Naive thymus-derived CD4-positive, alpha-beta T cell (primary cell): ENCODE measurements around the gene ATP8A2. TPM values are rescaled to one million over a fixed set of nuclear protein-coding genes. Genes with fewer than 3 reads are reported as not detected.

Source experiments
- ATAC-seq: fragments of 150-1000 bp; cut with Tn5 transposase; 2 replicates; pipeline ENCODE4 v1.10.0; 2021; ENCODE audit warnings: mild to moderate bottlenecking, moderate library complexity
- CTCF ChIA-PET: fragments of 350-600 bp; sonication (Branson Sonifier 250); formaldehyde crosslinking; loops from one replicate; lab custom pipeline; 2021; ENCODE audit warnings: antibody characterized with exemption; lab: Charles Lee
- POLR2A ChIA-PET: fragments of 350-600 bp; sonication (Branson Sonifier 250); formaldehyde crosslinking; loops from one replicate; lab custom pipeline; 2021; ENCODE audit warnings: antibody characterized with exemption, inconsistent platforms; lab: Charles Lee
- DNase-seq, 9 donors: peaks; one replicate each; pipeline versions ENCODE4 v3.0.0 to v3.0.0-alpha.2; 2020 to 2022; ENCODE audit warnings: mixed read lengths in 1 of 9
- H3K27ac ChIP-seq: one replicate; pipeline ENCODE4 v1.7.0; 2013; ENCODE audit warnings: mild to moderate bottlenecking, low read depth, low read length, moderate library complexity
- H3K27me3 ChIP-seq, 2 donors: one replicate each; pipeline ENCODE4 v1.7.0; 2013; ENCODE audit warnings: low read length in 2 of 2, mild to moderate bottlenecking in 2 of 2, moderate library complexity in 2 of 2; ENCODE audit not compliant: control insufficient read depth in 2 of 2, insufficient read depth in 2 of 2
- H3K36me3 ChIP-seq, 3 experiments: 1 replicate in 2 of 3; 2 replicates in 1 of 3; pipeline ENCODE4 v1.7.0; 2013; ENCODE audit warnings: low read length in 3 of 3, mild to moderate bottlenecking in 3 of 3, moderate library complexity in 1 of 3; ENCODE audit not compliant: insufficient read depth in 3 of 3, control insufficient read depth in 2 of 3
- H3K4me1 ChIP-seq, 2 donors: one replicate each; pipeline ENCODE4 v1.7.0; 2013; ENCODE audit warnings: low read length in 2 of 2, mild to moderate bottlenecking in 2 of 2, moderate library complexity in 1 of 2; ENCODE audit not compliant: control insufficient read depth in 2 of 2, insufficient read depth in 2 of 2
- H3K4me3 ChIP-seq: 2 replicates; pipeline ENCODE4 v1.7.0; 2013; ENCODE audit warnings: mild to moderate bottlenecking, low read length
- H3K9me3 ChIP-seq, 3 experiments: 1 replicate in 2 of 3; 2 replicates in 1 of 3; pipeline ENCODE4 v1.7.0; 2013; ENCODE audit warnings: low read length in 3 of 3; ENCODE audit not compliant: control insufficient read depth in 2 of 3
- H3K27ac Mint-ChIP-seq, 9 donors: one replicate each; pipeline ENCODE4 v1.8.0; 2020 to 2022; ENCODE audit warnings: mixed read lengths in 9 of 9, mild to moderate bottlenecking in 8 of 9, moderate library complexity in 5 of 9, inconsistent platforms in 2 of 9
- H3K27me3 Mint-ChIP-seq, 5 donors: one replicate each; pipeline ENCODE4 v1.8.0; 2021 to 2022; ENCODE audit warnings: mixed read lengths in 5 of 5, mild to moderate bottlenecking in 1 of 5
- H3K36me3 Mint-ChIP-seq, 5 donors: one replicate each; pipeline ENCODE4 v1.8.0; 2020 to 2022; ENCODE audit warnings: mixed read lengths in 5 of 5, mild to moderate bottlenecking in 3 of 5, inconsistent platforms in 1 of 5
- H3K4me1 Mint-ChIP-seq, 7 donors: one replicate each; pipeline ENCODE4 v1.8.0; 2020 to 2022; ENCODE audit warnings: mixed read lengths in 7 of 7, mild to moderate bottlenecking in 3 of 7, inconsistent platforms in 1 of 7
- H3K4me3 Mint-ChIP-seq, 10 donors: one replicate each; pipeline ENCODE4 v1.8.0; 2020 to 2022; ENCODE audit warnings: mild to moderate bottlenecking in 10 of 10, mixed read lengths in 10 of 10, moderate library complexity in 6 of 10, inconsistent platforms in 2 of 10
- H3K9me3 Mint-ChIP-seq, 11 donors: one replicate each; pipeline ENCODE4 v1.8.0; 2020 to 2022; ENCODE audit warnings: mixed read lengths in 11 of 11, mild to moderate bottlenecking in 4 of 11, inconsistent platforms in 1 of 11, moderate library complexity in 1 of 11
- intact Hi-C, 2 donors: fragments of 100-400 bp; cut with micrococcal nuclease; formaldehyde crosslinking; loops; one replicate each; pipeline ENCODE4 v1.15.1; 2023
- polyA plus RNA-seq, 2 donors: library from polyadenylated mRNA; unstranded; fragments of 300-500 nt; fragmentation: Illumina TruSeq; gene quantifications; one replicate each; pipeline ENCODE4 v1.2.3, GENCODE V29; 2021
- total RNA-seq, 6 experiments: library from RNA in 5 of 6; stranded (reverse) in 5 of 6; gene quantifications; 1 replicate in 5 of 6; 2 replicates in 1 of 6; pipeline ENCODE4 v1.2.3 and lab custom pipeline; 2021 to 2026

The ATP8A2 gene
- total and polyA plus RNA-seq, 7 experiments from 2014 or later: 0.56 to 2.4 (median 1.2) TPM

GRCh38 chr13:25732111-25732865, 360.5 kb downstream of the ATP8A2 start:
- Mint-ChIP-seq H3K4me1 (peaks cover 6 to 18% (median 11%) of the 10 kb centered on the region in 7 donors), H3K27ac (no peak overlapping the region), H3K27me3 (peaks cover 0 to 11% (median 5%) of the 10 kb centered on the region in 5 donors), H3K36me3 (no peaks in the 10 kb centered on the region), H3K9me3 (no peaks in the 10 kb centered on the region), H3K4me3 (no peak overlapping the region)
- CTCF ChIA-PET: no interaction called here
- DNase-seq (no peak), ATAC-seq (no peak)
- H3K4me3 ChIP-seq: no peak overlapping the region
- no peaks in the 10 kb centered on the region for H3K36me3 ChIP-seq
- no peak overlapping the region for H3K27ac ChIP-seq
- no peaks in the 10 kb centered on the region for H3K4me1 ChIP-seq
- POLR2A ChIA-PET: interaction anchor here (0.5 to 1.0 kb wide), 2 partner anchors 59 to 64 kb away, joined by 3 to 5 read pairs; no protein-coding TSS in a partner anchor
- intact Hi-C loops: no loop called here
- no peaks in the 10 kb centered on the region for H3K9me3 ChIP-seq
- no peaks in the 10 kb centered on the region for H3K27me3 ChIP-seq

- DNase-seq: no peak
- ChIA-PET CTCF (no interaction called here), POLR2A (interaction anchor here (0.5 to 1.0 kb wide), 2 partner anchors 58 to 64 kb away, joined by 3 to 5 read pairs; no protein-coding TSS in a partner anchor)
- Histone ChIP-seq H3K4me1 (peaks cover 0 to 2% of the 10 kb centered on the region in 2 donors), H3K4me3 (no peak overlapping the region), H3K27me3 (no peaks in the 10 kb centered on the region), H3K9me3 (no peaks in the 10 kb centered on the region), H3K36me3 (no peaks in the 10 kb centered on the region), H3K27ac (no peak overlapping the region)
- H3K36me3 Mint-ChIP-seq: no peaks in the 10 kb centered on the region
- H3K4me1 Mint-ChIP-seq: peaks cover 7 to 22% (median 14%) of the 10 kb centered on the region in 7 donors
- H3K9me3 Mint-ChIP-seq: no peaks in the 10 kb centered on the region
- intact Hi-C loops: no loop called here
- H3K4me3 Mint-ChIP-seq: no peak overlapping the region
- H3K27me3 Mint-ChIP-seq: peaks cover 0 to 11% (median 5%) of the 10 kb centered on the region in 5 donors
- no peak overlapping the region for H3K27ac Mint-ChIP-seq
- no peak for ATAC-seq
Measured at GRCh38 chr13:25733001-25733491, 361.3 kb downstream of the ATP8A2 start.

GRCh38 chr13:25733696-25734435, 362.1 kb downstream of the ATP8A2 start:
- H3K36me3 ChIP-seq: no peaks in the 10 kb centered on the region
- no peak for ATAC-seq
- Mint-ChIP-seq H3K27me3 (peaks cover 0 to 10% (median 5%) of the 10 kb centered on the region in 5 donors), H3K4me3 (no peak overlapping the region), H3K36me3 (no peaks in the 10 kb centered on the region), H3K9me3 (no peaks in the 10 kb centered on the region), H3K4me1 (peaks cover 14 to 30% (median 23%) of the 10 kb centered on the region in 7 donors), H3K27ac (peak overlapping the region in 1 of 9 donors; percentile 2)
- H3K9me3 ChIP-seq: no peaks in the 10 kb centered on the region
- no peak for DNase-seq
- no peak overlapping the region for H3K4me3 ChIP-seq
- H3K4me1 ChIP-seq: peaks cover 0 to 7% of the 10 kb centered on the region in 2 donors
- H3K27me3 ChIP-seq: no peaks in the 10 kb centered on the region
- ChIA-PET CTCF (no interaction called here), POLR2A (no interaction called here)
- intact Hi-C loops: no loop called here
- no peak overlapping the region for H3K27ac ChIP-seq

GRCh38 chr13:25738342-25739196, 366.8 kb downstream of the ATP8A2 start:
- no peaks in the 10 kb centered on the region for H3K36me3 ChIP-seq
- no peaks in the 10 kb centered on the region for H3K27me3 ChIP-seq
- H3K27ac ChIP-seq: no peak overlapping the region
- DNase-seq (peak in 3 of 9 donors; percentile 9 to 20 (median 9)), ATAC-seq (peak; percentile 47)
- H3K4me3 Mint-ChIP-seq: peak overlapping the region in 6 of 10 donors; percentile 8 to 62 (median 36)
- H3K9me3 Mint-ChIP-seq: peaks cover 0 to 4% (median 0%) of the 10 kb centered on the region in 11 donors
- H3K4me3 ChIP-seq: no peak overlapping the region
- intact Hi-C loops: loop anchor here in 1 of 2 donors (2.0 kb wide), 1 partner anchor 24 kb away; no protein-coding TSS in a partner anchor
- peaks cover 16 to 32% (median 25%) of the 10 kb centered on the region in 7 donors for H3K4me1 Mint-ChIP-seq
- peaks cover 0 to 2% (median 0%) of the 10 kb centered on the region in 5 donors for H3K36me3 Mint-ChIP-seq
- H3K27ac Mint-ChIP-seq: peak overlapping the region; percentile 17 to 69 (median 44)
- peaks cover 0 to 13% (median 2%) of the 10 kb centered on the region in 5 donors for H3K27me3 Mint-ChIP-seq
- H3K4me1 ChIP-seq: peaks cover 0 to 7% of the 10 kb centered on the region in 2 donors
- ChIA-PET POLR2A (interaction anchor here (0.7 kb wide), 1 partner anchor 14 kb away, joined by 3 read pairs; no protein-coding TSS in a partner anchor), CTCF (no interaction called here)
- no peaks in the 10 kb centered on the region for H3K9me3 ChIP-seq

- Histone ChIP-seq H3K4me3 (no peak overlapping the region), H3K4me1 (peaks cover 0 to 7% of the 10 kb centered on the region in 2 donors), H3K36me3 (no peaks in the 10 kb centered on the region), H3K27me3 (no peaks in the 10 kb centered on the region), H3K9me3 (no peaks in the 10 kb centered on the region), H3K27ac (no peak overlapping the region)
- intact Hi-C loops: loop anchor here in 1 of 2 donors (2.0 kb wide), 1 partner anchor 23 kb away; no protein-coding TSS in a partner anchor
- DNase-seq: no peak
- CTCF ChIA-PET: no interaction called here
- Mint-ChIP-seq H3K4me3 (no peak overlapping the region), H3K4me1 (peaks cover 12 to 27% (median 21%) of the 10 kb centered on the region in 7 donors), H3K27me3 (peaks cover 0 to 13% (median 2%) of the 10 kb centered on the region in 5 donors), H3K9me3 (peaks cover 0 to 4% (median 0%) of the 10 kb centered on the region in 11 donors), H3K27ac (peak overlapping the region in 3 of 9 donors; percentile 37 to 57 (median 44)), H3K36me3 (peaks cover 0 to 2% (median 0%) of the 10 kb centered on the region in 5 donors)
- ATAC-seq: no peak
- POLR2A ChIA-PET: interaction anchor here (0.7 kb wide), 1 partner anchor 14 kb away, joined by 3 read pairs; no protein-coding TSS in a partner anchor
Measured at GRCh38 chr13:25739376-25739775, 367.6 kb downstream of the ATP8A2 start.
